ENCODE results near the gene ZNF778. TPM values are rescaled to one million over a fixed set of nuclear protein-coding genes. Genes with fewer than 3 reads are reported as not detected.
A peak's percentile ranks its signal among the peaks of the same experiment; 100 is the strongest.

Gene ZNF778
- 6.7 and 7.1 TPM in 2 replicates for total RNA-seq (2014; rRNA removed; shearing (Covaris generic))
- 0.97 and 3.5 TPM in 2 replicates for polyA plus RNA-seq (2014; cell fraction: nucleus; rRNA removed)

GRCh38 chr16:89217388-89218191 is at the start of gene ZNF778:
Gene ZNF778 (plus strand): TSS chr16:89217703. CDS start chr16:89221128, 3,425 bp downstream.
- peak; percentile 64 for DNase-seq (ENCODE audit: extremely low read depth, low read depth)

- no peak for DNase-seq (ENCODE audit: extremely low read depth, low read depth)
Measured at GRCh38 chr16:89168381-89169189, 48.9 kb upstream of the ZNF778 start.

GRCh38 chr16:89169778-89170177 is 47.7 kb upstream of the ZNF778 start:
- DNase-seq (ENCODE audit: extremely low read depth, low read depth), result no peak

DNA sequence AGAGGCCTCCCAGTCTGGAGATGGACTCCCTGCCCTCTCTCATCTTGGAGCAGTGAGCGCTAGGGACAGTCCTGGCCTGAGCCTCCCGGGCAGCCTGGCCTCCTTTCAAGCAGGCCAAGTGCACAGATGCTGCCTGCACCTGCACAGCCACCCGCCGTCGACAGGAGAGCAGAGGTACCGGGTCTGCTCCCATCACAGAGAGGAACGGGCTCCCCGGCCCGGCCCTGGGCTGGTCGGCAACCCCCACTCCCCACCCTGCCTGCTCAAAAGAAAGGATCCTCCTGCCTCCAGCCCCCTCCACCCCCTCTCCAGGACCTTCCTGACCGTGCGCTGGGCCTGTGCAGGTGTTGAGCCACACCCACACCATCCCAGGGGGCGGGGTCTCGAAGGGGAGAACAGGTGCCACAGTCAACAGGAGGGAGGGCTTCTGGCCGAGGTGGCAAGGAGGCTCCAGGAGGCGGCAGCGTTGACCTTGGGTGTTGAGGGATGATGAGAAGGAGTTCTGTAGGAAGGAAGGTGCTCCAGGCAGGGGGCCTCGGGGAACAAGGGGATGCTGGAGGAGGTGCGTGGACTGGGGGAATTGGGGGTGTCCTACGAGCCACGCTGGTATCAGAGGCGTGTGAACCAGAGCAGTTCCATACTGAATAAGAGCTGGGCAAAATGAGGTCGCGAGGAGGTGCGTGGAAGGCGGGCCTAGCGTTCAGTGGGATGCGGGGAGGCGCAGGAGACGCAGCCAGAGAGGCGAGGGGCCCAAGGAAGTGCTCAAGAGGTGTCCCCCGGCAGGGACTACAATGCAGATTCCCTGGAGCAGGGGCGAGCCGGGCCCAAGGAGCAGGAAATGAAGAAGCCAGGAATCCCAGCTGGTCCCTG is 46.9 kb upstream of the ZNF778 start:
- DNase-seq (ENCODE audit: extremely low read depth, low read depth), result no peak

GRCh38 chr16:89171216-89172170 is 46.0 kb upstream of the ZNF778 start, which contains the start of gene CDH15:
Gene CDH15 (plus strand): TSS chr16:89171748. CDS start chr16:89171832, 84 bp downstream.
- peak; percentile 90 for DNase-seq (ENCODE audit: extremely low read depth, low read depth)

- no peak for DNase-seq (ENCODE audit: extremely low read depth, low read depth)
Measured at GRCh38 chr16:89172171-89172527, 45.4 kb upstream of the ZNF778 start.

DNA sequence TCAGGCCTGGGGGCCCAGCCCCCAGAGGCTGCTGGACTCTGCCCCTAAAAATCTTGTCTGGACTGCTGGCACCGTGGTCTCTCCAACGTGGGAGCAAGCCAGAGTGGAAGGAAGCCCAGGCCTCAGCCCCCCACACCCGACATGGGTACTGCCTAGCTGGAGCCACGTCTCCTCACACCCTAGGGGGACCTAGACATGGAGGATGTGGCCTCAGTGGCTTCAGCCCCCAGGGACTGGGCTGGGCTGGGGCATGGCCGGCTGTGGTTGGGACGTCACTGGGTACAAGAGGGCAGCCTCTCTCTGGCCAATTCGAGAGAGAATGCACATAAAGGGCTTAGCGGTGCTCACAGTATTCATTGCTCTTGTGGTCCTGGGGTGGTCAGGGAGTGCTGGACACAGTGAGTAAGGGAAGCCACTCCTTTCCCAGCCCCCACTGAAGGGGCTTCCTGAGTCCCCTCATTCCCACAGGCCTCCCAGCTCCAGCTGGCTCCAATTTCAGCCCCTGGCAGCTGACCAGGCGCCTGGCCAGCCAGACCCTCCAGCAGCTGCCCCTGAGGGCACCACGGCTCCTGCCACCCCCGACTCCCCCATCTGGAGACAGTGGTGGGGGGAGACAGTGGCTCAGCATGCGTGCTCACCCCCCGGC is 44.9 kb upstream of the ZNF778 start:
- no peak for DNase-seq (ENCODE audit: extremely low read depth, low read depth)

DNA sequence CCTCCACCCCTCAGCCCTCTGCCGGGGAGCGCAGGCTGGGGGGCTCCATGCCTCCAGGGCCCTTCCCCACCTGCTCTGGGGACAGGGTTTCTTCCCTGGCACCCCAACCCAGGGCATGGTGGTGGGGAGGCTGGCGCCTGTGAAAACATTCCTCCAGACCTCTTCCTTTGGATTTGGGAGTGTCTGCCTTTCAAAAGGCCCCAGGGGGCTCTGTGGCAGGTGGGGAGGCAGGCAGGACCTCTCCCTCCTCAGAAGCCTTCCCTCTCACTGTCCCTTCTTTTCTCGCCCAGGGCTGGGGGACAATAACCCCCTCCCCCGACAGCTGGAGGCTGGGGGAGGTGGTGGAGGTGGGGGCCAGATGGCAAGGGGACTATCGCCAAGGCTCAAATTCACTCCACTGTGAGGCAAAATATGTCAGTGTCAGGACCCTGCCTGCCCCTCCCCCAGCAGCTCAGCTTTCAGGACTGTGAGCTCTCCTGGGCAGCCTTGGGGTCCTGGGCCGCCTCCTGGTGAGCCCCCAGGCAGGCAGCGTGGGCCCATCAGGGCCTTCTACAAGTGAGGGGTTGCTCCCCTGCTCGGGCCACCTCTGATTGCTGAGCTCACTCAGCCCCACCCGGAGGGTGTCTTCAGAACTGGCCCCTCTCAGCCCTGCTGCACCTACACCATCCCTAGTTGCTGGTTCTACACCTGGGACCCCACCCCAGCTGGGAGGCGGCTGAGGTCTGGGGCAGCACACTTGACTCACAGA is 44.2 kb upstream of the ZNF778 start:
- no peak for DNase-seq (ENCODE audit: extremely low read depth, low read depth)

DNA sequence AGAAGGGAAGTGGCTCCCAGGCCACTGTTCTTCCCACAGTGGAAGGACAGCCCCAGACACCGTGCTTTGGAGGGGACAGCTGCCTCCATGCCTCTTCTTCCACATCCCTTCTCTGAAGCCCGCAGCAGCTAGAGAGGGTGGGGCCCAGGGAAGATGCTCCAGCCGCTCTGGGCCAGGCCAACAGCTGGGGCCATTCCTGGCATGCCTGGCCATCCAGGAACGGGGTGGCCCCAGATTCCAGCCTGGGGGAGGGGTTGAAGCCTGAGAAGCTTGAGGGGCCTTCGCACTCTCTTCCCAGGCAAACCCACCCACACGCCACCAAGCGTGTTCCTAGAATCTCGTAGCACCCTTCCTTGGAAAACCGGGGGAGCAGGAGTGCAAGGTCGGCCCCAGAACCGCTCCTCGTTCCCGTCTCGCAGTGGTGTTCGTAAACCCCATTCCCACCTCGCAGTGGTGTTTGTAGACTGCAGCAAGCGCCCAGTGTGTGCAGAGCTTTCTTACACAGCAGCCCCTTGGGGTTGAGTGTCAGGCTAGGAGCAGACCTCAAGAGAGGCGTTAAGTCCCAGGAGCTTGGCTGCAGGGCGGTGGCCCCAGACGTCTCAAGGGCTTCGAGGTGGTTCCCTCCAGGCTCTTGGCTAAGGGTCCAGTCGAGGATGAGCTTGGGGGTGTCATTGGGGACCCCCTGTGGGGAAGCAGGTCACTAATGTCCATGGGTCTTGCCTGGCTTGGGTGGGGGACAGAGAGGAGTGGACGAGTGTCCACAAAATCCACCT is 43.3 kb upstream of the ZNF778 start:
- DNase-seq (ENCODE audit: extremely low read depth, low read depth), result no peak

GRCh38 chr16:89174877-89175276 is 42.6 kb upstream of the ZNF778 start:
- DNase-seq (ENCODE audit: extremely low read depth, low read depth), result no peak

DNA sequence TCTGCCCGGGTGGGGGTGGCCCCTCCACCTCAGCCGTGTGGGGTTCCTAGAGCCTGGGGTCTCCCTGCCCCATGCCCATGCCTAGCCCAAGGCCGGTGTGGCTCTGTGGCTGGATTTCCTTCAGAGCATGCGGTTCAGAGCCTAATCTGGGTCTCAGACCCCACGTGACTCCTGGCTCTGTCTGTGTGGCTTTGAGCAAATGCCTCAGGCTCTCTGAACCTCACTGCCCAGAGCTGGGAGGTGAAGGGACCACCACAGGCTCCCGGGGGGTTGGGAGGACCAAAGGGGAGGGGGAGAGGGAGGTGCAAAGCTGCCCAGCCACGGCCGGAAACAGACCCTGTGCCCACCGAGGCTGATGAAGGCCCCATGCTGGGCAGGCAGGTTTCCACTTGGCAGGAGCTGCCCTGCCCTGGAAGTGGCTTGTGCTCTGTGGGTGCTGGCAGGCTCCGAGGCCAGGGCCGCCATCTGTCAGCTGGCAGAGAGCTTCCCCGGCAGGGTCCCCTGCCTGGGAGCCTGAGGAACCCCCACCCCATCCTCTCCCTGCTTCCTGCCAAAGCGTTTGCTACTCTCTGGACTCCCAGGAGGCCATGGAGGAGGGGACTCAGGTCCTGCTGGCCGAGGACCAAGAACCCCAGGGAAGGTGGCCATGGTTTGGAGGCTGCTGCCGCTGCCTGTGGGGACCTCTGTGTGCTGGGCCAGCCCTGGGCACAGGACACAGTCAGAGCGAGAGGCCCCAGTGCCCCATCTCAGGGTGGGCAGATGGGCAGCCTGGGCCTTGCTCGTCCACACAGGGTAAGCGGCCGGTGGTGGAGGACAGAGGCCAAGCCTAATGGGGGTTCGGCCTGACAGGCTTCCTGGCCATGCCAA is 42.0 kb upstream of the ZNF778 start:
- no peak for DNase-seq (ENCODE audit: extremely low read depth, low read depth)

DNA sequence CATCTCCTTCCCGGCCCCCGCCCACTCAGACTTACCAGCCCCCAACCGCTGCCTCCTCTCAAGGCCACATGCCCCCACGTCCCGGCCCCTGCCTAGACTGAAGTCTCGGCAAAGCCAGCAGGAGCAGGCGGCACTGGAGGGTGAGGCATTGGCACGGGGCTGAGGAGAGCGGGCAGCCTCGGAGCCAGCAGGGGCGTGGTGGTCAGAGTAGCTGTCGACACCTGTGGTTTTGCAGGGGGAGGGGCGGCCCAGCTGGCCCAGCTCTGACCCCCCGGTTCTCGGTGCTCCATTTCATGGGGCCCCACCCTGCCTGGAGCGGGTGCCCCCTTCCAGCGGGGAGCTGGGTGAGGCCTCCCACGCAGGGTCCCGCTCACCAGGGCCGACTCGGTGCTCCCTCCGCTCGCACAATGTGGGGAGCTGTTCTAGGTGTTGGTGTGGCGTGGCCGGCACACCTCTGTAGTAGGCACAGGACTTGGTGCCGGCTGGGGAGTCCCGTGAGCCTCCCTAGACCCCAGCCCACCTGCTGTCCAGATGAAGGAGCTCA is 41.3 kb upstream of the ZNF778 start:
- DNase-seq (ENCODE audit: extremely low read depth, low read depth), result no peak

DNA sequence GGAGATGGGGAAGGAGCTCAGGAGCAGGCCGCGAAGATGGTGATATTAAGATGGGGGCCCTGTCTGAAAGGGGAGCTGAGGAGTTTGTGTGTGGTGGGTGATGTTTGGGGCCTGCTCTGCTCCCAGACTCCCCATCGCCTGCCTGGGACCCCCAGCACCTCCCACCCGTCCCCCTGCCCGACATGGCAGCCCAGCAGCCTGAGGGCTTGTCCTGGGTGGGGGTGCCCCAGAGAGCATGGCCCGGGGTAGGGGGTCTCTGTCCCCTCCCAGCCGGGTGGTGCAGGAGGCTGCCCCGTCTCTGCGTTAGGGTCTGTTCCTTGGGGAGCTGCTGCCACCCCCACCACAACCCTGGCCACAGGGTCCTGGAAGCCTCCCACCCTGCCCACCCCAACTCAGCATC is 40.8 kb upstream of the ZNF778 start:
- DNase-seq (ENCODE audit: extremely low read depth, low read depth), result no peak

- DNase-seq (ENCODE audit: extremely low read depth, low read depth), result no peak
Measured at GRCh38 chr16:89177501-89177900, 40.0 kb upstream of the ZNF778 start.

- no peak for DNase-seq (ENCODE audit: extremely low read depth, low read depth)
Measured at GRCh38 chr16:89178453-89179147, 38.9 kb upstream of the ZNF778 start.

- DNase-seq (ENCODE audit: extremely low read depth, low read depth), result no peak
Measured at GRCh38 chr16:89179148-89179484, 38.4 kb upstream of the ZNF778 start.
